HEK293T (cell line): ENCODE data around the gene KCTD20.

ENCODE experiments used
- BHLHE40 ChIP-seq: fragments of 450-650 bp; IDR thresholded peaks from 2 replicates; pipeline ENCODE4 v1.6.1; 2016; ENCODE audit warnings: mild to moderate bottlenecking, moderate library complexity, borderline replicate concordance
- HDGF ChIP-seq: fragments of 450-650 bp; IDR thresholded peaks from 2 replicates; pipeline ENCODE4 v1.6.1; 2017; ENCODE audit warnings: antibody characterized with exemption, borderline replicate concordance
- SP1 ChIP-seq: fragments of 450-650 bp; IDR thresholded peaks from 2 replicates; pipeline ENCODE4 v1.6.1; 2017
- SUZ12 ChIP-seq: fragments of 450-650 bp; IDR thresholded peaks from 2 replicates; pipeline ENCODE4 v1.6.1; 2016; ENCODE audit warnings: mild to moderate bottlenecking
- ZNF384 ChIP-seq: fragments of 450-650 bp; IDR thresholded peaks from 2 replicates; pipeline ENCODE4 v1.6.1; 2016

DNA sequence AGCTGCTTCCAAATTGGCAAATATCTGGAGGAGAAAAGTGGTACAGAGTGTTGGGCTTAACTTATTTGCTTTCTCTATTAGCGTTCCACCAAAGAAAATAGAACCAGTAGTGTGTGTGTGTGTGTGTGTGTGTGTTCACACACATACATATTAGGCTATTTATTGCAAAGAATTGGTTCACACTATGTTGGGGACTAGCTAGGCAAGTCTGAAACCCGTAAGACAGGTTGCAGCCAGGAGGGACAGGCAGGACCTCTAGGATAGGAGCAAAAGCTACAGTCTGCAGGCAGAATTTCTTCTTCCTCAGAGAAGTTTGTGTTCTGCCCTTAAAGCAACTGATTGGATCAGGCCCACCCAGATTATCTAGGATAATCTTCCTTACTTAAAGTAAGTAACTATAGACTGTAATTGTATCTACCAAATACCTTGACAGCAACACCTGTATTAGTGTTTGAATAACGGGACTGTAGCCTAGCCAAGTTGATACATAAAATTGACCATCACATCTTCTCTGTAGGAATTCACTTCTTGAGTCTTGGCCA is 12.8 kb downstream of the KCTD20 start:
- TF ChIP-seq ZNF384 (no peak), SUZ12 (no peak), HDGF (no peak), BHLHE40 (no peak), SP1 (no peak)
